Measurements from ENCODE around the gene PTGFR. TPM values are rescaled to one million over a fixed set of nuclear protein-coding genes. Genes with fewer than 3 reads are reported as not detected.

Gene PTGFR
- total and polyA plus RNA-seq, 10 of the 15 experiments (the other 5 are each of a cell fraction or from before 2014, with no cell fraction given): not detected

- H3K4me1 ChIP-seq (ENCODE audit: control insufficient read depth, insufficient read depth, low read length): no peaks in the 10 kb centered on the region
- H3K27me3 ChIP-seq (replicated peaks in 1 of 2; ENCODE audit: control insufficient read depth in 2 of 2, insufficient read depth in 2 of 2, low read length in 1 of 2): no peaks in the 10 kb centered on the region
- intact Hi-C loops (cut with micrococcal nuclease; ENCODE audit: unreplicated experiment) (no loop called here), in situ Hi-C loops (cut with MboI) (no loop called here)
- ChIA-PET CTCF (interaction anchor here (0.6 kb wide), 1 partner anchor 1026 kb away, joined by 3 read pairs; no protein-coding TSS in a partner anchor), POLR2A (no interaction called here), SMC1A (ENCODE audit: uncharacterized antibody, unreplicated experiment) (interaction anchor here (1.4 kb wide), 1 partner anchor 13 kb away, joined by 3 read pairs; no protein-coding TSS in a partner anchor), RAD21 (ENCODE audit: unreplicated experiment) (no interaction called here)
- H3K4me2 ChIP-seq (ENCODE audit: control insufficient read depth, insufficient read depth): no peak overlapping the region
- no peaks in the 10 kb centered on the region for H4K20me1 ChIP-seq (ENCODE audit: control insufficient read depth, insufficient read depth)
- BruUV-seq (replicated peaks): no TSS peak
- DNase-seq (ENCODE audit: low read depth, low spot score): no peak
- no peaks in the 10 kb centered on the region for H3K36me3 ChIP-seq (ENCODE audit: control insufficient read depth in 2 of 2, insufficient read depth in 2 of 2, low read length in 1 of 2)
- H2AFZ ChIP-seq (ENCODE audit: control insufficient read depth, low read depth, low read length): no peak overlapping the region
- ATAC-seq: no peak
- H3K27ac ChIP-seq (ENCODE audit: control insufficient read depth, insufficient read depth): no peak overlapping the region
- 19% methylated on average over 2 of the region's 2 CpGs for WGBS (ENCODE audit: insufficient coverage, insufficient replicate concordance, low lambda C conversion rate, missing lambda C conversion rate)
- no peaks in the 10 kb centered on the region for H3K79me2 ChIP-seq (ENCODE audit: control insufficient read depth, insufficient read depth, low read length)
- H3K9ac ChIP-seq (ENCODE audit: control insufficient read depth, insufficient read depth, low read length): no peak overlapping the region
- FAIRE-seq: no peak
- no peak overlapping the region for H3K4me3 ChIP-seq
- H3K9me3 ChIP-seq (replicated peaks; ENCODE audit: control insufficient read depth, insufficient read depth, low read length): no peaks in the 10 kb centered on the region
- TF ChIP-seq NFYB (IDR thresholded peaks at IDR 0.05; ENCODE audit: insufficient read depth, low read depth, low read length): no peak
- no peak for TF ChIP-seq NKRF (conservative IDR thresholded peaks at IDR 0.05)
- no peak for TF ChIP-seq CUX1 (IDR thresholded peaks at IDR 0.05; ENCODE audit: insufficient replicate concordance, low read depth, low read length)
- no peak for TF ChIP-seq IRF3 (IDR thresholded peaks at IDR 0.05)
- TF ChIP-seq STAT3 (IDR thresholded peaks at IDR 0.05; ENCODE audit: low read depth, low read length): no peak
- no peak for TF ChIP-seq IRF5 (IDR thresholded peaks at IDR 0.05; ENCODE audit: borderline replicate concordance)
- TF ChIP-seq EP300 (IDR thresholded peaks at IDR 0.05; ENCODE audit: borderline replicate concordance in 1 of 2, control insufficient read depth in 1 of 2, low read depth in 2 of 2, low read length in 2 of 2): no peak
- no peak for TF ChIP-seq NBN (IDR thresholded peaks at IDR 0.05)
- no peak for TF ChIP-seq GABPA (IDR thresholded peaks at IDR 0.05; ENCODE audit: low read depth)
- no peak for TF ChIP-seq POLR2AphosphoS5 (IDR thresholded peaks at IDR 0.05; ENCODE audit: low read length)
- TF ChIP-seq PAX5 (IDR thresholded peaks at IDR 0.05; ENCODE audit: borderline replicate concordance, low read depth, low read length): no peak
- no peak for TF ChIP-seq E4F1 (IDR thresholded peaks at IDR 0.05; ENCODE audit: borderline replicate concordance, partially characterized antibody)
Measured at GRCh38 chr1:78536427-78536826, 45.7 kb downstream of the PTGFR start.
